Parathyroid adenoma (tissue), 2 donors: ENCODE results near the gene LPP.

Experiments used
- H2AFZ ChIP-seq: fragments of 300-600 bp; sonication (generic); one replicate; pipeline ENCODE4 v1.7.0; 2017; ENCODE audit warnings: antibody characterized with exemption, mild to moderate bottlenecking
- H3K27ac ChIP-seq: fragments of 300-600 bp; sonication (generic); one replicate; pipeline ENCODE4 v1.7.0; 2017
- H3K27me3 ChIP-seq: fragments of 300-600 bp; sonication (generic); one replicate; pipeline ENCODE4 v1.7.0; 2017; ENCODE audit warnings: low read length; ENCODE audit not compliant: control insufficient read depth, insufficient read depth
- H3K36me3 ChIP-seq: fragments of 300-600 bp; sonication (generic); one replicate; pipeline ENCODE4 v1.7.0; 2017; ENCODE audit warnings: low read length; ENCODE audit not compliant: control insufficient read depth, insufficient read depth
- H3K4me1 ChIP-seq: fragments of 300-600 bp; sonication (generic); one replicate; pipeline ENCODE4 v1.7.0; 2017; ENCODE audit warnings: control low read depth
- H3K4me2 ChIP-seq: fragments of 300-600 bp; sonication (generic); one replicate; pipeline ENCODE4 v1.7.0; 2017; ENCODE audit warnings: low read length
- H3K4me3 ChIP-seq: fragments of 300-600 bp; sonication (generic); one replicate; pipeline ENCODE4 v1.7.0; 2017; ENCODE audit warnings: low read depth, low read length
- H3K79me2 ChIP-seq: fragments of 300-600 bp; sonication (generic); one replicate; pipeline ENCODE4 v1.7.0; 2017; ENCODE audit warnings: control low read depth
- H3K9ac ChIP-seq: fragments of 300-600 bp; sonication (generic); one replicate; pipeline ENCODE4 v1.7.0; 2017; ENCODE audit warnings: mild to moderate bottlenecking
- H3K9me3 ChIP-seq: fragments of 300-600 bp; sonication (generic); one replicate; pipeline ENCODE4 v1.7.0; 2017; ENCODE audit warnings: low read length; ENCODE audit not compliant: control insufficient read depth
- TF ChIP-seq, protein P1 (sequence below): fragments of 300-600 bp; sonication (generic); IDR thresholded peaks from one replicate; pipeline ENCODE4 v1.7.0; 2017; ENCODE audit warnings: antibody characterized with exemption, mild to moderate bottlenecking
- donor health status: primary hyperparathyroidism.

Gene LPP

GRCh38 chr3:188869628-188870027 lies 715.7 kb downstream of the LPP start:
- no peak overlapping the region for H3K4me3 ChIP-seq
- H3K4me2 ChIP-seq = no peak overlapping the region
- H3K9me3 ChIP-seq = no peaks in the 10 kb centered on the region
- H3K36me3 ChIP-seq = no peaks in the 10 kb centered on the region
- H3K9ac ChIP-seq = no peak overlapping the region
- H3K4me1 ChIP-seq = no peaks in the 10 kb centered on the region
- TF ChIP-seq, protein P1, sequence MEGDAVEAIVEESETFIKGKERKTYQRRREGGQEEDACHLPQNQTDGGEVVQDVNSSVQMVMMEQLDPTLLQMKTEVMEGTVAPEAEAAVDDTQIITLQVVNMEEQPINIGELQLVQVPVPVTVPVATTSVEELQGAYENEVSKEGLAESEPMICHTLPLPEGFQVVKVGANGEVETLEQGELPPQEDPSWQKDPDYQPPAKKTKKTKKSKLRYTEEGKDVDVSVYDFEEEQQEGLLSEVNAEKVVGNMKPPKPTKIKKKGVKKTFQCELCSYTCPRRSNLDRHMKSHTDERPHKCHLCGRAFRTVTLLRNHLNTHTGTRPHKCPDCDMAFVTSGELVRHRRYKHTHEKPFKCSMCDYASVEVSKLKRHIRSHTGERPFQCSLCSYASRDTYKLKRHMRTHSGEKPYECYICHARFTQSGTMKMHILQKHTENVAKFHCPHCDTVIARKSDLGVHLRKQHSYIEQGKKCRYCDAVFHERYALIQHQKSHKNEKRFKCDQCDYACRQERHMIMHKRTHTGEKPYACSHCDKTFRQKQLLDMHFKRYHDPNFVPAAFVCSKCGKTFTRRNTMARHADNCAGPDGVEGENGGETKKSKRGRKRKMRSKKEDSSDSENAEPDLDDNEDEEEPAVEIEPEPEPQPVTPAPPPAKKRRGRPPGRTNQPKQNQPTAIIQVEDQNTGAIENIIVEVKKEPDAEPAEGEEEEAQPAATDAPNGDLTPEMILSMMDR = no peak
- H3K27me3 ChIP-seq = no peaks in the 10 kb centered on the region
- no peak overlapping the region for H2AFZ ChIP-seq
- H3K27ac ChIP-seq = no peak overlapping the region
- no peaks in the 10 kb centered on the region for H3K79me2 ChIP-seq

DNA sequence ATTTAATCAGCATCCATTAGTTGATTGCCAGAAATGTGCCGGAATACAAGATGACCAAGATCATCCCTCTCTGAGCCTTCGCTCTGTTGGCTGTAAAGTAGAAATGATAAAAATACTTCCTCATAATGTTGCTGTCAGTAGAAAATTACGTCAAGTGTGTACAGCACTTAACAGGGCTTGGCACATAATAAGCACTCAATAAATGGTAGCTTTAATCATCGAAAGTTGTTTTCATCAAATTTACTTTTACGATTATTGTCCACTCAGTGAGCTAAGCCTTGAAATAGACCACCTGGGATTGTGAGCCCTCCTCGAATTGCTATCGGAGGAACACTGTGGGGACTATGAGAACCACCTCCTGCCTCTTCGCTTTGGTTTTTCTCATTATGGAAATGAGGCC lies 716.5 kb downstream of the LPP start:
- Histone ChIP-seq H3K27ac (no peak overlapping the region), H3K4me1 (no peaks in the 10 kb centered on the region), H3K27me3 (no peaks in the 10 kb centered on the region), H3K4me2 (no peak overlapping the region), H3K9ac (no peak overlapping the region), H3K36me3 (no peaks in the 10 kb centered on the region), H2AFZ (no peak overlapping the region), H3K4me3 (no peak overlapping the region), H3K9me3 (no peaks in the 10 kb centered on the region), H3K79me2 (no peaks in the 10 kb centered on the region)
- TF ChIP-seq, protein P1 = no peak

- Histone ChIP-seq H3K27me3 (no peaks in the 10 kb centered on the region), H3K36me3 (no peaks in the 10 kb centered on the region), H3K9me3 (no peaks in the 10 kb centered on the region)
Observed at GRCh38 chr3:188874576-188874975, 720.6 kb downstream of the LPP start.

GRCh38 chr3:188875413-188875812 lies 721.5 kb downstream of the LPP start:
- H3K9ac ChIP-seq = no peak overlapping the region
- H3K27me3 ChIP-seq = no peaks in the 10 kb centered on the region
- H3K4me1 ChIP-seq = no peaks in the 10 kb centered on the region
- TF ChIP-seq, protein P1 = no peak
- no peaks in the 10 kb centered on the region for H3K79me2 ChIP-seq
- no peak overlapping the region for H3K27ac ChIP-seq
- H3K9me3 ChIP-seq = no peaks in the 10 kb centered on the region
- H3K4me3 ChIP-seq = no peak overlapping the region
- no peak overlapping the region for H3K4me2 ChIP-seq
- H3K36me3 ChIP-seq = no peaks in the 10 kb centered on the region
- no peak overlapping the region for H2AFZ ChIP-seq

More at GRCh38 chr3:188874576-188874975, 720.6 kb downstream of the LPP start:
- H3K79me2 ChIP-seq = no peaks in the 10 kb centered on the region
- H3K4me2 ChIP-seq = no peak overlapping the region
- no peak overlapping the region for H3K9ac ChIP-seq
- no peaks in the 10 kb centered on the region for H3K4me1 ChIP-seq
- H2AFZ ChIP-seq = no peak overlapping the region
- no peak overlapping the region for H3K4me3 ChIP-seq
- H3K27ac ChIP-seq = no peak overlapping the region
- TF ChIP-seq, protein P1 = no peak

DNA sequence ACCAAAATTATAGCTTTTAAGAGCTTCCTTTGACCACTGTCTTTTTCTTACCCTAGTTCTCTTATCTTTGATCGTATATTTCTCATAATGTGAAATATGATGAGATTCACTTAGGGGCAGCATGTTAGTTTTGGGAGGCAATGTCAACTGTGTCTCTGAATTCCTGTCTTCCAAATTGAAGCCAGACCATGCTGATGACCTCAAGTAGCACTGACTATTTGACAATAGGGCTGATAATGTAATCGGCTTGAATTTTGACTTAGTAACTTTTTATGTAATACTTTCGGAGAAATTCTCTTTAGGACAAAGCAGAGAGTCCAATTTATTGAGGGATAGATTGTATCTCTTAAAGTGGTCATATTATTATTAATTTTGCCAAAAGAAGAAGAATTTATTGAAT lies 722.4 kb downstream of the LPP start:
- H3K4me1 ChIP-seq = no peaks in the 10 kb centered on the region
- TF ChIP-seq, protein P1 = no peak
- H2AFZ ChIP-seq = no peak overlapping the region
- no peak overlapping the region for H3K4me2 ChIP-seq
- H3K4me3 ChIP-seq = no peak overlapping the region
- no peak overlapping the region for H3K9ac ChIP-seq
- H3K27me3 ChIP-seq = no peaks in the 10 kb centered on the region
- no peaks in the 10 kb centered on the region for H3K79me2 ChIP-seq
- H3K27ac ChIP-seq = no peak overlapping the region
- H3K36me3 ChIP-seq = no peaks in the 10 kb centered on the region
- H3K9me3 ChIP-seq = no peaks in the 10 kb centered on the region
